Measurements from ENCODE around the gene CAMK1D.

Gene CAMK1D

DNA sequence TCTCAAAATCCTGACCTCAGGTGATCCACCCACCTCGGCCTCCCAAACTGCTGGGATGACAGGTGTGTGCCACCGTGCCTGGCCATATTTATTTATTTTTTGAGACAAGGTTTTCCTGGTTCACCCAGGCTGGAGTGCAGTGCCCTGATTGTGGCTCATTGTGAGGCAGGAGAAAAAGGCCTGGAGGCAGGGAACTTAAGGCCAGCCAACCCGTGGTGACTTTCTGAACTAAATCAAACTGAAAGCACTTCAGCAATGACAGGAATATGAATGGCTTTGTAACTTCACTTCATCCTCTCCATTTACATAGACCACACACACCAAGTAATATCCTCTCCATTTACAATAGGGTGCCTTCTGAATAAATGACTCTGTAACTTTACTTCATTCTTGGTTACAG lies 527.8 kb downstream of the CAMK1D start:
- no peaks in the 10 kb centered on the region for H3K27me3 ChIP-seq
- no peak overlapping the region for H3K4me3 ChIP-seq
- no peaks in the 10 kb centered on the region; the same call in 1 of the 2 replicates for H3K9me3 ChIP-seq
- H3K36me3 ChIP-seq = no peaks in the 10 kb centered on the region
- H3K27ac ChIP-seq = no peak overlapping the region
- no peak overlapping the region for H3K4me2 ChIP-seq
- no peaks in the 10 kb centered on the region for H4K20me1 ChIP-seq
- H3K9ac ChIP-seq = no peak overlapping the region
- H3K4me1 ChIP-seq = 0 out of 2 replicates have a peak, but pooled peaks cover 6% of the 10 kb centered on the region
- TF ChIP-seq Cebpa-rat (IDR thresholded peaks at IDR 0.05) = no peak

DNA sequence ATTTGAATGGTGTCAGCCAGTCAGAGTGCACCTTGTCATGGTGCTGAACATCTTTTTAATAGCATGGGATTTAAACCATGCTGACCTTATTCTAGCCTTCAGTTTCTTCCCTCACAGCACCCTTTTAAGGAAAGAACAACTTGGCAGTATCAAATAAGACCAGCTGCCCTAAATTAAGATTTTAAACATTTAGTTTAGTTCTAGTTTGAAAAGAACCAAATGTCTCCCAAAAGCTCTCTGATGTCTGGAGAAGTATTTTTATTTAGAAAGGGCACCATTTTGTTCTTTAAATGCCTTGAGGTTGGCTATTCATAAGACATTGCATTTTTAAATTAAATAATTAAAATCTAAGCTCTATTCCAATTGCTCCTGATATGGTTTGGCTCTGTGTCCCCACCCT lies 531.1 kb downstream of the CAMK1D start:
- no peak for TF ChIP-seq Cebpa-rat (IDR thresholded peaks at IDR 0.05)
- Histone ChIP-seq H3K9ac (no peak overlapping the region), H3K27me3 (no peaks in the 10 kb centered on the region), H3K9me3 (no peaks in the 10 kb centered on the region; the same call in 1 of the 2 replicates), H3K4me3 (no peak overlapping the region), H3K4me1 (0 out of 2 replicates have a peak, but pooled peaks cover 6% of the 10 kb centered on the region), H3K4me2 (no peak overlapping the region), H3K36me3 (no peaks in the 10 kb centered on the region), H4K20me1 (no peaks in the 10 kb centered on the region), H3K27ac (no peak overlapping the region)

DNA sequence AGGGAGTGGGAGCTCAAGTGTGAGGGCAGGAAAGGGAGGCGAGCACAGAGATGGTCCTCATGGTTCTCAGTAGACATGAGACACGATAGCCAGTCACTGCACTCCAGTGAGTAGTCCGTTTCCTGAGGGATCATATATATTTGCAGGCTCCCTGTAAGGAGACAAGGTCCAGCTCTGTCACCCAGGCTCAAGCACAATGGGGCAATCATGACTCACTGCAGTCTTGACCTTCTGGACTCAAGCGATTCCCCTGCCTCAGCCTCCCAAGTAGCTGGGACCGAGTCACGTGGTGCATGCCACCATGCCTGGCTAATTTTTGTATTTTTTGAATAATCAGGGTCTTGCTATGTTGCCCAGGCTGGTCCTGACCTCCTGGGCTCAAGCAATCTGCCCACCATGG lies 535.5 kb downstream of the CAMK1D start:
- H4K20me1 ChIP-seq = no peaks in the 10 kb centered on the region
- no peaks in the 10 kb centered on the region for H3K9me3 ChIP-seq
- H3K4me2 ChIP-seq = no peak overlapping the region
- no peaks in the 10 kb centered on the region for H3K4me1 ChIP-seq
- no peak overlapping the region for H3K9ac ChIP-seq
- no peak overlapping the region for H3K4me3 ChIP-seq
- no peaks in the 10 kb centered on the region for H3K36me3 ChIP-seq
- H3K27me3 ChIP-seq = no peaks in the 10 kb centered on the region
- no peak for TF ChIP-seq Cebpa-rat (IDR thresholded peaks at IDR 0.05)
- H3K27ac ChIP-seq = no peak overlapping the region
